ENCODE measurements around the gene ZNF490.

ZNF490 gene

DNA sequence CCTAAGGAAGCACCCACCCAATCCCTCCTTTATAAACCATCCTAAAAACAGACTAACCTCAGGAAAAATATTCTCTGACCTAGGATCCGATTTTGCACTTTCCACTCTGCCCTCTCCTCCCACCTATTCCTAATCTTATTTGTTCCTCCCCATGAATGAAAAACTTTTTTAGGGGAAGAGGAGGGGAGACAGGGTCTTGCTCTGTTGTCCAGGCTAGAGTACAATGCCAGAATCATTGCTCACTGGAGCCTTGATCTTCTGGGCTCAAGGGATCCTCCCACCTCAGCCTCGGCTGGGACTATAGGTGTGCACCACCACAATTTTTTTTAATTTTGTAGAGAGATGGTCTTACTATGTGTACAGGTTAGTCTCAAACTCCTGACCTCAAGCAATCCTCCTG is 63.7 kb downstream of the ZNF490 start:
- Histone ChIP-seq H3K4me3 (ENCODE audit: low read length) (no peak overlapping the region), H4K20me1 (ENCODE audit: control insufficient read depth, insufficient read depth, low read depth, low read length) (no peaks in the 10 kb centered on the region), H3F3A (ENCODE audit: control insufficient read depth, insufficient read depth) (no peaks in the 10 kb centered on the region), H3K4me1 (ENCODE audit: control insufficient read depth, low read length) (peaks cover 12% of the 10 kb centered on the region), H3K9me2 (replicated peaks; ENCODE audit: control insufficient read depth, low read length) (no peaks in the 10 kb centered on the region), H3K9me3 (ENCODE audit: control insufficient read depth, insufficient read depth, low read length) (no peaks in the 10 kb centered on the region), H3K4me2 (ENCODE audit: low read length) (no peak overlapping the region), H3K27me3 (ENCODE audit: control insufficient read depth, low read length) (no peaks in the 10 kb centered on the region), H3K79me2 (ENCODE audit: control insufficient read depth, low read length) (peaks cover 79% of the 10 kb centered on the region), H3K27ac (ENCODE audit: low read depth, low read length) (no peak overlapping the region), H3K36me3 (ENCODE audit: control insufficient read depth, low read length) (peaks cover 27% of the 10 kb centered on the region)
- TF ChIP-seq, protein P1, sequence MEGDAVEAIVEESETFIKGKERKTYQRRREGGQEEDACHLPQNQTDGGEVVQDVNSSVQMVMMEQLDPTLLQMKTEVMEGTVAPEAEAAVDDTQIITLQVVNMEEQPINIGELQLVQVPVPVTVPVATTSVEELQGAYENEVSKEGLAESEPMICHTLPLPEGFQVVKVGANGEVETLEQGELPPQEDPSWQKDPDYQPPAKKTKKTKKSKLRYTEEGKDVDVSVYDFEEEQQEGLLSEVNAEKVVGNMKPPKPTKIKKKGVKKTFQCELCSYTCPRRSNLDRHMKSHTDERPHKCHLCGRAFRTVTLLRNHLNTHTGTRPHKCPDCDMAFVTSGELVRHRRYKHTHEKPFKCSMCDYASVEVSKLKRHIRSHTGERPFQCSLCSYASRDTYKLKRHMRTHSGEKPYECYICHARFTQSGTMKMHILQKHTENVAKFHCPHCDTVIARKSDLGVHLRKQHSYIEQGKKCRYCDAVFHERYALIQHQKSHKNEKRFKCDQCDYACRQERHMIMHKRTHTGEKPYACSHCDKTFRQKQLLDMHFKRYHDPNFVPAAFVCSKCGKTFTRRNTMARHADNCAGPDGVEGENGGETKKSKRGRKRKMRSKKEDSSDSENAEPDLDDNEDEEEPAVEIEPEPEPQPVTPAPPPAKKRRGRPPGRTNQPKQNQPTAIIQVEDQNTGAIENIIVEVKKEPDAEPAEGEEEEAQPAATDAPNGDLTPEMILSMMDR (IDR thresholded peaks at IDR 0.05; ENCODE audit: low read depth, low read length, poor library complexity, severe bottlenecking), result no peak
- TF ChIP-seq EZH2phosphoT487 (IDR thresholded peaks at IDR 0.05; ENCODE audit: borderline replicate concordance, low read length), result no peak

DNA sequence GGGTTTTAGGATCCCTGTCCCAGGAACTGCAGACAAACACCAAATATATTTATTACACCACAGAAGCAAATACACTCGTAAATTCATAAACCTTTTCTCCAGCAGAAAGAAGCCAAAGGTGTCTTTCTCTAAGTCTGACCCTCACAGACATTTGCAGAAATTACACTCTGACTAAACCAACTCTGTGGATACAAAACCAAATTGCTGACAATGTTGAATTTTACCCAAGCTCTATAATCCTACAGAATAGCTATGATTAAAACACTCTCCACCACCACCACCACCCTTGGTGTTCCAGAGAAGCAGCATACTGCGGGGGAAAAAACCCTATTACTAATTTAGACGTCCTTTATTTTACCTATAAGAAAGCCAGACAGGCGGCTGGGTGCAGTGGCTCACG is 64.5 kb downstream of the ZNF490 start:
- TF ChIP-seq, protein P1 (IDR thresholded peaks at IDR 0.05; ENCODE audit: low read depth, low read length, poor library complexity, severe bottlenecking), result no peak
- no peak for TF ChIP-seq EZH2phosphoT487 (IDR thresholded peaks at IDR 0.05; ENCODE audit: borderline replicate concordance, low read length)
- no peak overlapping the region for H3K4me3 ChIP-seq (ENCODE audit: low read length)
- H3K9me3 ChIP-seq (ENCODE audit: control insufficient read depth, insufficient read depth, low read length), result no peaks in the 10 kb centered on the region
- peaks cover 12% of the 10 kb centered on the region for H3K4me1 ChIP-seq (ENCODE audit: control insufficient read depth, low read length)
- no peaks in the 10 kb centered on the region for H4K20me1 ChIP-seq (ENCODE audit: control insufficient read depth, insufficient read depth, low read depth, low read length)
- H3K4me2 ChIP-seq (ENCODE audit: low read length), result no peak overlapping the region
- peaks cover 30% of the 10 kb centered on the region for H3K36me3 ChIP-seq (ENCODE audit: control insufficient read depth, low read length)
- no peaks in the 10 kb centered on the region for H3K9me2 ChIP-seq (replicated peaks; ENCODE audit: control insufficient read depth, low read length)
- H3K27me3 ChIP-seq (ENCODE audit: control insufficient read depth, low read length), result no peaks in the 10 kb centered on the region
- peaks cover 80% of the 10 kb centered on the region for H3K79me2 ChIP-seq (ENCODE audit: control insufficient read depth, low read length)
- H3F3A ChIP-seq (ENCODE audit: control insufficient read depth, insufficient read depth), result no peaks in the 10 kb centered on the region
- no peak overlapping the region for H3K27ac ChIP-seq (ENCODE audit: low read depth, low read length)

DNA sequence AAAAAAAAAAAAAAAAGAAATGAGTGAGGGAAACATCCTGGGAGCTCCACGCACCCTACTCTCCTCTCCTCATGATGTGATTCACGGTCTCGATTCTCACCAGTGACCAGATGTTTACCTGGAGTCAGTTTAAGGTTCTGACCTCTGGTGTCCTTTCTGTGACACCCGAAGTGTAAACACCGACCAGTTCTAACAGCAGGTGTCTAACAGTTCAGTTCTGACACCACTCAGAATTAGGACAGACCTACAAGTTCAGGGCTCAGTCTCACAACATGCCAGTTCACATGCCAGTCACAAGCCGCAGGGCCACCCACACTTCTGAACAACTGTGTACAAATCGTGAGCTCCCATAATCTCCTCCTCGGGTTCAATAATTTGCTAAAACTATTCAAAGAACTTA is 65.3 kb downstream of the ZNF490 start:
- peaks cover 30% of the 10 kb centered on the region for H3K36me3 ChIP-seq (ENCODE audit: control insufficient read depth, low read length)
- H3K79me2 ChIP-seq (ENCODE audit: control insufficient read depth, low read length), result peaks cover 73% of the 10 kb centered on the region
- TF ChIP-seq EZH2phosphoT487 (IDR thresholded peaks at IDR 0.05; ENCODE audit: borderline replicate concordance, low read length), result no peak
- TF ChIP-seq, protein P1 (IDR thresholded peaks at IDR 0.05; ENCODE audit: low read depth, low read length, poor library complexity, severe bottlenecking), result no peak

More for the DNA sequence above, 65.3 kb downstream of the ZNF490 start:
- Histone ChIP-seq H3K27ac (ENCODE audit: low read depth, low read length) (no peak overlapping the region), H3K4me2 (ENCODE audit: low read length) (no peak overlapping the region), H3K4me1 (ENCODE audit: control insufficient read depth, low read length) (peaks cover 9% of the 10 kb centered on the region), H3K4me3 (ENCODE audit: low read length) (no peak overlapping the region), H3F3A (ENCODE audit: control insufficient read depth, insufficient read depth) (no peaks in the 10 kb centered on the region), H3K27me3 (ENCODE audit: control insufficient read depth, low read length) (no peaks in the 10 kb centered on the region), H4K20me1 (ENCODE audit: control insufficient read depth, insufficient read depth, low read depth, low read length) (no peaks in the 10 kb centered on the region), H3K9me2 (replicated peaks; ENCODE audit: control insufficient read depth, low read length) (no peaks in the 10 kb centered on the region), H3K9me3 (ENCODE audit: control insufficient read depth, insufficient read depth, low read length) (no peaks in the 10 kb centered on the region)

All from DOHH2 (cell line).